WTC11 (cell line): ENCODE data around the gene UGT2B28.

ENCODE experiments used
- ARID4B ChIP-seq: sonication (generic); formaldehyde crosslinking; IDR thresholded peaks from 2 replicates; pipeline ENCODE4 v1.8.0; 2023; ENCODE audit warnings: missing genetic modification reagents, mild to moderate bottlenecking, borderline replicate concordance
- CTCF ChIP-seq: fragments of 200-600 bp; IDR thresholded peaks from 2 replicates; pipeline ENCODE4 v1.8.0; 2022; ENCODE audit warnings: antibody characterized with exemption

GRCh38 chr4:69239557-69240168 lies 40.6 kb upstream of the UGT2B28 start:
- no peak for TF ChIP-seq ARID4B (CRISPR knock-in tag)
- TF ChIP-seq CTCF = no peak
